Activated T-helper 17 cell treated with anti-CD3 and anti-CD28 coated beads, Interleukin-2, amount 50 U/mL, for 72 hours (primary cell): ENCODE data around the gene BLM. TPM values are rescaled to one million over a fixed set of nuclear protein-coding genes. Genes with fewer than 3 reads are reported as not detected.
"Not testable (repeated sequence)": the region's sequence is repeated elsewhere in the genome, so short reads cannot be mapped to it uniquely, and the experiment has no call there.

Source experiments
- ATAC-seq: fragments of 150-1000 bp; cut with Tn5 transposase; replicated peaks from 2 replicates; pipeline ENCODE4 v1.10.0; 2021; ENCODE audit warnings: mild to moderate bottlenecking, moderate library complexity
- H3K27ac Mint-ChIP-seq: one replicate; pipeline ENCODE4 v1.8.0; 2022; ENCODE audit warnings: mixed read lengths
- H3K27me3 Mint-ChIP-seq: one replicate; pipeline ENCODE4 v1.8.0; 2022; ENCODE audit warnings: mixed read lengths
- H3K36me3 Mint-ChIP-seq: one replicate; pipeline ENCODE4 v1.8.0; 2022; ENCODE audit warnings: low read depth, mild to moderate bottlenecking, mixed read lengths
- H3K4me1 Mint-ChIP-seq: one replicate; pipeline ENCODE4 v1.8.0; 2022; ENCODE audit warnings: mixed read lengths
- H3K4me3 Mint-ChIP-seq: one replicate; pipeline ENCODE4 v1.8.0; 2022; ENCODE audit warnings: mild to moderate bottlenecking, mixed read lengths
- H3K9me3 Mint-ChIP-seq: one replicate; pipeline ENCODE4 v1.8.0; 2022; ENCODE audit warnings: mixed read lengths
- total RNA-seq, 2 donors: library from RNA; stranded (reverse); gene quantifications; one replicate each; pipeline ENCODE4 v1.2.3, GENCODE V29; 2022

The BLM gene
- total RNA-seq, 2 donors from 2014 or later: 68.2 to 81.4 TPM

DNA sequence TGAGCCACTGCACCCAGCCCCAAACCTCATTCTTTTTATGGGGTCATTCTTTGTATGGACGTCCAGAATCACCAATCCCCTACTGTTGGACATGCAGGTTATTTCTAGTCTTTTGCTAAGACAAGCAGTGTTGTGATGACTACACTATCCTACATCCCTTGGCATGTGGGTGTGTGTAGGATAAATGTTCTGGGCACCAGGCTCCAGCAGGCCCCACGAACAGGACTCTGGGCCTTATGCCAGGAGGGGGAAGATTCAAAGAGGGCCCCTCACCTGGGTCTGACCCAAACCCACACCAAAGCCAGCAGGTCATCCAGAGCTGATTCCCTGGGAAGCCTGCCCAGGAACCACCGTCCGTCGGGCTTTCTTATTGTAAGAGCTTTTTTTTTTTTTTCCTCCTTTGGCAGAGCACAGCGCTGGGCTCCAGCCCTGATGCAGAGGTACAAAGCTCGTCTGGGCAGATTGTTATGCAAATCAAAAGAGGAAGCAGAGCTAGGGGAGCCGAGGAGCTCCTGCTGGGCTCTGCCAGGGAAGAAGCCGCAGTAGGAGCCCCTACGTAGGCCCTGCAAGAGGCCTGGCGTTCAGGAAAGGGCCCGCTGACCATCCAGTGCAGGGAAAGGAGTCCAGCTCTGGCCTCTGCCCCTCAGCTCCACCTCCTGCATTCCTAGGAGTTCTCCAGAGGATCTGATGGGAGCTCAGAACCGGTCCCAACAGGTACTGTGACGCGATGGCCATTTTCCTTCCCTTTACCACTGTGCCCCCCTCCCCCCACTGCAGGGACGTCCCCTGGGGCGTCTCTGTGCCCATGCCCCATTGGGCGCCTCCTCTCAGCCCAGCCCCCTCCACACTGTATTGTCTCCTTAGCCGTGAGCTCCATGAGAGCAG is 122.3 kb downstream of the BLM start:
- peak; percentile 50 for ATAC-seq
- Mint-ChIP-seq H3K4me3 (peak overlapping the region; percentile 83), H3K9me3 (no peaks in the 10 kb centered on the region), H3K4me1 (peaks cover 37% of the 10 kb centered on the region), H3K36me3 (peaks cover 66% of the 10 kb centered on the region), H3K27ac (peak overlapping the region; percentile 99), H3K27me3 (no peaks in the 10 kb centered on the region)

DNA sequence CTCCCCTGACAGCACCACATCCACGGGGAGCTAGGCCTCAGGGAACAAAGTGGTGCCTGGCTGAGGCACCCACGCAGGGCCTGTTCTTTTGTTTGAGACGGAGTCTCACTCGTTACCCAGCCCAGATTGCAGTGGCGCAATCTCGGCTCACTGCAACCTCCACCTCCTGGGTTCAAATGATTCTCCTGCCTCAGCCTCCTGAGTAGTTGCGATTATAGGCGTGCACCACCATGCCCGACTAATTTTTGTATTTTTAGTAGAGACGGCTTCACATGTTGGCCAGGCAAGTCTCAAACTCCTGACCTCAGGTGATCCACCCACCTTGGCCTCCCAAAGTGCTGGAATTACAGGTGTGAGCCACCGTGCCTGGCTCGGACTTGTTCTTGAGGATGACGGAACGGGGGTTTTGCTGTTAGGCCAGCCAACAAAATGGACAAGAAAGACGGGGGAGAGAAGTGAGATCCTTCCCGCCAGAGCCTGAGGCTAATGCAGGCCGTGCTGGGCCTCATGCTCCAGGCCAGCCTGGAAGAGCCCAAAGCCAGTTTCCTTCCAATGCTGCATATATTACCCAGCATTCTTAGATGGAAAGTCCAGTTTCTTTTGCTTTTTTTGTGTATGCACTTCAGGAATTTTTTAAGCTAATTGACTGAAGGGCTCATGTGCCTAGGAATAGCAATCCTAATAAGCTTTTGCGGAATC is 123.2 kb downstream of the BLM start:
- peak overlapping the region; percentile 99 for H3K27ac Mint-ChIP-seq
- no peaks in the 10 kb centered on the region for H3K9me3 Mint-ChIP-seq
- H3K36me3 Mint-ChIP-seq: peaks cover 73% of the 10 kb centered on the region
- H3K27me3 Mint-ChIP-seq: no peaks in the 10 kb centered on the region
- H3K4me1 Mint-ChIP-seq: peaks cover 38% of the 10 kb centered on the region
- H3K4me3 Mint-ChIP-seq: peak overlapping the region; percentile 83
- no peak for ATAC-seq

GRCh38 chr15:90840954-90841353 is 123.8 kb downstream of the BLM start:
- H3K36me3 Mint-ChIP-seq: peaks cover 78% of the 10 kb centered on the region
- no peak overlapping the region for H3K27ac Mint-ChIP-seq
- ATAC-seq: no peak
- H3K9me3 Mint-ChIP-seq: no peaks in the 10 kb centered on the region
- peaks cover 39% of the 10 kb centered on the region for H3K4me1 Mint-ChIP-seq
- peak overlapping the region; percentile 83 for H3K4me3 Mint-ChIP-seq
- no peaks in the 10 kb centered on the region for H3K27me3 Mint-ChIP-seq

- peak overlapping the region; percentile 83 for H3K27ac Mint-ChIP-seq
- peaks cover 16% of the 10 kb centered on the region for H3K4me1 Mint-ChIP-seq
- no peaks in the 10 kb centered on the region for H3K9me3 Mint-ChIP-seq
- peaks cover 75% of the 10 kb centered on the region for H3K36me3 Mint-ChIP-seq
- peak overlapping the region; percentile 69 for H3K4me3 Mint-ChIP-seq
- no peak for ATAC-seq
- H3K27me3 Mint-ChIP-seq: no peaks in the 10 kb centered on the region
Observed at GRCh38 chr15:90844696-90845095, 127.5 kb downstream of the BLM start.

DNA sequence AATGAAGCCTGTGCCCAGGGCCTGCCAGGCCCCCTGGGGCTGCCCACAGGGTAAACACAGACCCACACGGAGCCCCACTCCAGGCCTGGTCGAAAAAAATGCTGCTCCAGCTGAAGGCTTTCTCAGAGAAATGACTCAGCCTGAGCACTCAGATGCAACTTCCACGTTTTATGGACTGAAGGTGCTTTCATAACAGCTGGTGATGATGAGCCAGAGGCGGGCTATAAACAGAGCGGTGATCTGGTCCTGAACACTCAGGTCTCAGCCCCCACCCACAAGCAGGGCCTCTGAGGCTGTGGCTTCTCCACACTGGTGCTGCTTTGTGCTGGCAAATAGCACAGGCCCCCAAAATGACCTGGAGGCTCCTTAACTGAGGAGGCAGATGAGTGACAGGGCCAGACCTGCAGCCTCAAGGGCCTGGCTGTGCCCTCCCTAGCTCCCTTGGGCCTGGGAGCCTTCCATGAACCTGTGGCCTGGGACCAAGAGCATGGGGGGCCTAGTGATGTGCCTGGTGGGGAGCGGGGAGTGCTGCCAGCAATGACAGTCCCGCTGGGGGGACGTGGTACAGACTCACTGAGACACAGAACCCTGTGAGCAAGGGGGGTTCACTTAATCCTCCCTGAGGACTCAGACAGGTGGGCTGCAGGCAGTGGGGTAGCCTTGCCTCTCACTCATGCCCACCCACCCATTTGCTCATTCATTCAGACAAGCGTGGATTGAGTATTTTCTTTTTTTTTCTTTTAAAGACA is 128.2 kb downstream of the BLM start:
- Mint-ChIP-seq H3K4me3 (peak overlapping the region; percentile 69), H3K4me1 (peaks cover 16% of the 10 kb centered on the region)
- ATAC-seq: peak; percentile 98

GRCh38 chr15:90849424-90849823 is 132.3 kb downstream of the BLM start:
- H3K4me1 Mint-ChIP-seq: peaks cover 33% of the 10 kb centered on the region
- H3K4me3 Mint-ChIP-seq: peak overlapping the region; percentile 86
- H3K27me3 Mint-ChIP-seq, ATAC-seq, H3K9me3 Mint-ChIP-seq: not testable (repeated sequence)
- peaks cover 72% of the 10 kb centered on the region for H3K36me3 Mint-ChIP-seq
- peak overlapping the region; percentile 41 for H3K27ac Mint-ChIP-seq

More for the DNA sequence above, 128.2 kb downstream of the BLM start:
- Mint-ChIP-seq H3K27ac (peak overlapping the region; percentile 83), H3K36me3 (peaks cover 69% of the 10 kb centered on the region), H3K27me3 (no peaks in the 10 kb centered on the region), H3K9me3 (no peaks in the 10 kb centered on the region)

- peak overlapping the region; percentile 86 for H3K4me3 Mint-ChIP-seq
- peaks cover 67% of the 10 kb centered on the region for H3K36me3 Mint-ChIP-seq
- peaks cover 37% of the 10 kb centered on the region for H3K4me1 Mint-ChIP-seq
- H3K27ac Mint-ChIP-seq: peak overlapping the region; percentile 65
- H3K27me3 Mint-ChIP-seq: no peaks in the 10 kb centered on the region
- ATAC-seq: peak; percentile 65
- no peaks in the 10 kb centered on the region for H3K9me3 Mint-ChIP-seq
Observed at GRCh38 chr15:90851114-90851513, 134.0 kb downstream of the BLM start.

DNA sequence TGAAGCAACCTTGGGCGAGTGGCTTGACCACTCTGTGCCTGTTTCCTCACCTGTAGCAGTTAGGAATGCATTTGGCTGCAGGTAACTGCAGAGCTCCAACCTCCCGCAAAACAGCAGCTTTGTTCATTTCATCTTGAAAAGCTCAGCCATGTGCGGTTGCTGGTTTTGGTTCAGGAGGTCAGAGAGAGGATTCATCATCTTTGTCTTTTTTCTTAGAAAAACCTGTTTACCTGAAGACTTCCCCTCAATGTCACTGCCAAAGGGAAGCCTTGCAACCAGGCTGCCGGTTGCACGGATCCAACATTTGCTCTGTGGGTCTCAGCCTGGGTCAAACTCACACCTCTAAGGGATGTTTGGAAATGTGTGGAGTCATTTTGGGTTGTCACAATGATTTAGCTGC is 134.8 kb downstream of the BLM start:
- H3K27me3 Mint-ChIP-seq: no peaks in the 10 kb centered on the region
- peak overlapping the region; percentile 65 for H3K27ac Mint-ChIP-seq
- peak overlapping the region; percentile 86 for H3K4me3 Mint-ChIP-seq
- ATAC-seq: peak; percentile 9
- H3K4me1 Mint-ChIP-seq: peaks cover 45% of the 10 kb centered on the region
- H3K36me3 Mint-ChIP-seq: peaks cover 67% of the 10 kb centered on the region
- no peaks in the 10 kb centered on the region for H3K9me3 Mint-ChIP-seq

- no peaks in the 10 kb centered on the region for H3K9me3 Mint-ChIP-seq
- H3K36me3 Mint-ChIP-seq: peaks cover 51% of the 10 kb centered on the region
- H3K4me3 Mint-ChIP-seq: peak overlapping the region; percentile 86
- ATAC-seq: no peak
- no peaks in the 10 kb centered on the region for H3K27me3 Mint-ChIP-seq
- H3K27ac Mint-ChIP-seq: peak overlapping the region; percentile 65
- H3K4me1 Mint-ChIP-seq: peaks cover 61% of the 10 kb centered on the region
Observed at GRCh38 chr15:90855139-90855538, 138.0 kb downstream of the BLM start.

DNA sequence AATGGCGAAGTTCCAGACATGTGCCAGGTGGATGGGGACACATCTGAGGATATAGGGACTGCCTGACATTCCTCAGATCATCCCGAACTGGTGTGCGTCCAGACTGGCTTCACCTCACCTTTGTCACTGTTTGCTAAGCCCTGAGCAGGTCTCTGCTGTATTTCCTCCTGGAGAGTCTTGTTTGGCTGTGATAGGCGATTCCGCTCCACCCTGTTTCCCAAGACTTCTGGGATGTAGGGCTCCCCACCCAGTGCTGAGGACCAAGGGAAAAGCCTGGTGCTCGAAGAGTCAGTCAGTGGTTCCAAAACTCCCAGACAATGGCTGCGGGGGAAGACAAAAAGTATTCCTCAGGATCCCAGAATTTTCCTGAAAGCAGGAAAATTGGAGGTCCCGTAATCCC is 140.2 kb downstream of the BLM start:
- H3K27me3 Mint-ChIP-seq: no peaks in the 10 kb centered on the region
- H3K9me3 Mint-ChIP-seq: no peaks in the 10 kb centered on the region
- H3K4me3 Mint-ChIP-seq: peak overlapping the region; percentile 86
- no peak for ATAC-seq
- H3K4me1 Mint-ChIP-seq: peaks cover 49% of the 10 kb centered on the region
- peaks cover 31% of the 10 kb centered on the region for H3K36me3 Mint-ChIP-seq
- H3K27ac Mint-ChIP-seq: peak overlapping the region; percentile 65

- H3K4me3 Mint-ChIP-seq: peak overlapping the region; percentile 86
- peak overlapping the region; percentile 65 for H3K27ac Mint-ChIP-seq
- peak; percentile 13 for ATAC-seq
- no peaks in the 10 kb centered on the region for H3K9me3 Mint-ChIP-seq
- peaks cover 24% of the 10 kb centered on the region for H3K36me3 Mint-ChIP-seq
- no peaks in the 10 kb centered on the region for H3K27me3 Mint-ChIP-seq
- H3K4me1 Mint-ChIP-seq: peaks cover 46% of the 10 kb centered on the region
Observed at GRCh38 chr15:90857883-90858443, 140.8 kb downstream of the BLM start.

DNA sequence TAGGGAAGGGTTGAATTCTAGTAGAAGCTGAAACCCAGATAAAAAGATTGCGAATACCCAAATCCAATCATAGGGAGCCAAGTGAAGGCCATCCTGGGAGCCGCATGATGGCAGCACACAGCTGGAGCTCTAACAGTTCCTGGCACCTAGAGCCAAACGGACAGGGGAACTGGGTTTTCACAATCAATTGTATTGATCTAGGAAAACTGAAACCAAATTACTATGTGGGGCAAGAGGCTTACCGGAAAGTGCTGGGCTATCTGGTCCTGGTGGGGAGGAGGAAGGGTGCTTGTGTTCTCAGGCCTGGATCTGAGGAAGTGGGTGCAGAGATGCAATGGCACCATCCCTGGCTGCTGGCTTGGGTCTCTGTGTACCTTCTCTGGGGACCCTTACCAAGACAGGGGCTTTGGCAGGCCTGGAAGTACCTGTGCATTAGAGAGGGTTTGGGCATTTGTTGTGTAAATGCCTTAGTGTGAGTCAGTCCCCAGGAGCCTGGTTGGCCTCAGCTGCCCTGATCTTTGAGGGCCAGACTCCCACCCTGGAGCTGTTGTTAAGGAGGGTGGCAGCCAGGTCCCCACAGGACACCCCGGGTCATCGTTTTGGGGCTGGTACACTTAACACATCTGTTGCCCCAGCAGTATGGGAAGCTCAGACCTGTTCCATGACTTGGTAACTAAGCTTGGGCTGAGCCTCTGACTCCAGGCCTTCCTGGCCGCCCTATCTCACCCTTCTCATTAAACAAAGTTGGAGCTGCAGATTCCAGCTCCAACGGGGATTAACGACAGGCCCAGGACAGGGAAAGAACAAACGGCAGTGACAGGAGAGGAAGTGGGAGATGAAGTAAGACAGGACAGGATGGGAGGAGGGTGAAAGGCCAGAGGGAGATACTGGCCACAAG is 142.3 kb downstream of the BLM start:
- ATAC-seq: no peak
- Mint-ChIP-seq H3K27me3 (no peaks in the 10 kb centered on the region), H3K9me3 (no peaks in the 10 kb centered on the region), H3K4me1 (peaks cover 49% of the 10 kb centered on the region), H3K27ac (peak overlapping the region; percentile 78), H3K36me3 (peaks cover 15% of the 10 kb centered on the region), H3K4me3 (peak overlapping the region; percentile 86)

GRCh38 chr15:90860450-90860849 is 143.3 kb downstream of the BLM start:
- no peaks in the 10 kb centered on the region for H3K27me3 Mint-ChIP-seq
- no peaks in the 10 kb centered on the region for H3K9me3 Mint-ChIP-seq
- H3K27ac Mint-ChIP-seq: no peak overlapping the region
- peaks cover 41% of the 10 kb centered on the region for H3K4me1 Mint-ChIP-seq
- peak overlapping the region; percentile 48 for H3K4me3 Mint-ChIP-seq
- H3K36me3 Mint-ChIP-seq: peaks cover 11% of the 10 kb centered on the region
- ATAC-seq: no peak
